Panc1 (cell line): Measurements from ENCODE around the gene AGBL3. TPM values are rescaled to one million over a fixed set of nuclear protein-coding genes. Genes with fewer than 3 reads are reported as not detected.

Source experiments
- ATAC-seq: fragments of 200-7000 bp; cut with Tn5 transposase; 2 replicates; pipeline ENCODE4 v1.9.1; 2020; ENCODE audit warnings: mild to moderate bottlenecking, moderate library complexity
- BruUV-seq: library from RNA; stranded (reverse); fragments of 400-500 nt; replicated peaks from 2 replicates; lab custom pipeline; 2021; lab: Mats Ljungman, UMichigan
- CTCF ChIA-PET: fragments of 300-600 bp; sonication (Branson Sonifier 250); formaldehyde crosslinking; loops from one replicate; lab custom pipeline; 2022; ENCODE audit warnings: antibody characterized with exemption; lab: Charles Lee
- POLR2A ChIA-PET: fragments of 300-600 bp; sonication (Branson Sonifier 250); formaldehyde crosslinking; loops from one replicate; lab custom pipeline; 2022; ENCODE audit warnings: antibody characterized with exemption; lab: Charles Lee
- DNase-seq: peaks from one replicate; pipeline ENCODE4 v3.0.0-alpha.2; 2010; ENCODE audit warnings: low read depth, low spot score
- H3K27ac ChIP-seq: 2 replicates; pipeline ENCODE4 v1.5.1; 2011; ENCODE audit warnings: mild to moderate bottlenecking, low read length, inconsistent platforms
- H3K27me3 ChIP-seq: fragments of 200-500 bp; sonication (Bioruptor generic); 2 replicates; pipeline ENCODE4 v1.6.0; 2014; ENCODE audit warnings: low read length, inconsistent platforms; ENCODE audit not compliant: control insufficient read depth, insufficient read depth
- H3K36me3 ChIP-seq: fragments of 200-500 bp; sonication (Bioruptor generic); 2 replicates; pipeline ENCODE4 v1.5.1; 2014; ENCODE audit warnings: inconsistent platforms, mild to moderate bottlenecking, low read length, moderate library complexity; ENCODE audit not compliant: control insufficient read depth, insufficient read depth
- H3K4me1 ChIP-seq: 2 replicates; pipeline ENCODE4 v1.5.1; 2011; ENCODE audit warnings: inconsistent platforms, mild to moderate bottlenecking, low read length, moderate library complexity; ENCODE audit not compliant: control insufficient read depth, insufficient read depth
- H3K4me3 ChIP-seq, 2 experiments: 2 replicates each; pipeline ENCODE4 v1.5.1; 2011 to 2012; ENCODE audit warnings: low read depth in 2 of 2, low read length in 2 of 2, mild to moderate bottlenecking in 2 of 2, inconsistent platforms in 1 of 2, moderate library complexity in 1 of 2
- H3K9me3 ChIP-seq: fragments of 200-500 bp; sonication (Bioruptor generic); 2 replicates; pipeline ENCODE4 v1.5.1; 2014; ENCODE audit warnings: low read depth, mild to moderate bottlenecking, inconsistent platforms, low read length, moderate library complexity; ENCODE audit not compliant: control insufficient read depth, insufficient read depth
- POLR2AphosphoS5 ChIP-seq: IDR thresholded peaks from 2 replicates; pipeline ENCODE4 v1.6.1; 2012; ENCODE audit warnings: mild to moderate bottlenecking, low read depth, low read length, moderate library complexity
- SIN3A ChIP-seq: IDR thresholded peaks from 2 replicates; pipeline ENCODE4 v1.6.1; 2012; ENCODE audit warnings: low read depth, mild to moderate bottlenecking, low read length, moderate library complexity, borderline replicate concordance; ENCODE audit not compliant: insufficient read depth
- TCF7L2 ChIP-seq: IDR thresholded peaks from 2 replicates; pipeline ENCODE4 v1.6.1; 2011; ENCODE audit warnings: mild to moderate bottlenecking, low read depth, low read length, inconsistent platforms
- in situ Hi-C: cut with HindIII; loops from 2 replicates; pipeline ENCODE4 v1.10.0; 2016; ENCODE audit warnings: low sequenced_read_pairs, low pct_unique_long_range_greater_than_20kb
- intact Hi-C: fragments of 100-400 bp; cut with micrococcal nuclease; formaldehyde crosslinking; loops from one replicate; pipeline ENCODE4 v1.10.0; 2022; ENCODE audit not compliant: unreplicated experiment
- total RNA-seq: library from RNA; stranded (reverse); gene quantifications from one replicate; pipeline ENCODE4 v1.2.1, GENCODE V29; 2021; ENCODE audit not compliant: unreplicated experiment
- TF ChIP-seq, protein P1 (sequence below): fragments of 450-650 bp; IDR thresholded peaks from 2 replicates; pipeline ENCODE4 v1.5.1; 2017; ENCODE audit warnings: mild to moderate bottlenecking
- TF ChIP-seq, protein P2 (sequence below), 2 experiments: IDR thresholded peaks; 2 replicates each; pipeline ENCODE4 v1.6.1; 2011 to 2012; ENCODE audit warnings: low read depth in 2 of 2, control low read depth in 1 of 2, low read length in 1 of 2, mild to moderate bottlenecking in 1 of 2, moderate library complexity in 1 of 2; ENCODE audit not compliant: insufficient read depth in 1 of 2

Gene AGBL3
- total RNA-seq, 1 experiment from 2014 or later = 2.5 TPM

DNA sequence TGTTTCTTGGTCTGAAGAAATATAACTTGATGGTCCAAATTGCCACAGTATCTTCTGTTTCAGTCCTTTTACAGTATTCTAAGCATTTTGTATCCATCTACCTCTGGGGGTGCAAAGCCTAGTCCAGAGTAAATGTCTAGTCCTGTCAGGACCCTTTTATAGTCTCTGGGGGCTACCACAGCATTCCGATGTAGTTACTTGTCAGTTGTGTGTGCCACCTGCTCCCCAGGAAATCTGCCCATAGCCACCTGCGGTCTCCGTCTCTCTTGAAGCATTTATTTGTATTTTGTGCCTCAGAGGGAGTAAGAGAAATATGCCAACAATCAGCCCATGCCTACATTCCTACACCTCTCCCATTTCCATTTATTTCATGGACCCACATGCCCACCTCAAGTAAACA lies 12.8 kb downstream of the AGBL3 start:
- ATAC-seq (no peak), DNase-seq (no peak)
- peaks cover 2% of the 10 kb centered on the region for H3K36me3 ChIP-seq
- BruUV-seq = no TSS peak
- ChIA-PET CTCF (no interaction called here), POLR2A (no interaction called here)
- intact Hi-C loops = loop anchor here (10.0 kb wide), 1 partner anchor 146 kb away; the partner anchor contains the start of gene TMEM140
- no peaks in the 10 kb centered on the region for H3K27me3 ChIP-seq
- TF ChIP-seq POLR2AphosphoS5 (no peak), TCF7L2 (no peak)
- TF ChIP-seq, protein P1, sequence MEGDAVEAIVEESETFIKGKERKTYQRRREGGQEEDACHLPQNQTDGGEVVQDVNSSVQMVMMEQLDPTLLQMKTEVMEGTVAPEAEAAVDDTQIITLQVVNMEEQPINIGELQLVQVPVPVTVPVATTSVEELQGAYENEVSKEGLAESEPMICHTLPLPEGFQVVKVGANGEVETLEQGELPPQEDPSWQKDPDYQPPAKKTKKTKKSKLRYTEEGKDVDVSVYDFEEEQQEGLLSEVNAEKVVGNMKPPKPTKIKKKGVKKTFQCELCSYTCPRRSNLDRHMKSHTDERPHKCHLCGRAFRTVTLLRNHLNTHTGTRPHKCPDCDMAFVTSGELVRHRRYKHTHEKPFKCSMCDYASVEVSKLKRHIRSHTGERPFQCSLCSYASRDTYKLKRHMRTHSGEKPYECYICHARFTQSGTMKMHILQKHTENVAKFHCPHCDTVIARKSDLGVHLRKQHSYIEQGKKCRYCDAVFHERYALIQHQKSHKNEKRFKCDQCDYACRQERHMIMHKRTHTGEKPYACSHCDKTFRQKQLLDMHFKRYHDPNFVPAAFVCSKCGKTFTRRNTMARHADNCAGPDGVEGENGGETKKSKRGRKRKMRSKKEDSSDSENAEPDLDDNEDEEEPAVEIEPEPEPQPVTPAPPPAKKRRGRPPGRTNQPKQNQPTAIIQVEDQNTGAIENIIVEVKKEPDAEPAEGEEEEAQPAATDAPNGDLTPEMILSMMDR = no peak
- TF ChIP-seq, protein P2, sequence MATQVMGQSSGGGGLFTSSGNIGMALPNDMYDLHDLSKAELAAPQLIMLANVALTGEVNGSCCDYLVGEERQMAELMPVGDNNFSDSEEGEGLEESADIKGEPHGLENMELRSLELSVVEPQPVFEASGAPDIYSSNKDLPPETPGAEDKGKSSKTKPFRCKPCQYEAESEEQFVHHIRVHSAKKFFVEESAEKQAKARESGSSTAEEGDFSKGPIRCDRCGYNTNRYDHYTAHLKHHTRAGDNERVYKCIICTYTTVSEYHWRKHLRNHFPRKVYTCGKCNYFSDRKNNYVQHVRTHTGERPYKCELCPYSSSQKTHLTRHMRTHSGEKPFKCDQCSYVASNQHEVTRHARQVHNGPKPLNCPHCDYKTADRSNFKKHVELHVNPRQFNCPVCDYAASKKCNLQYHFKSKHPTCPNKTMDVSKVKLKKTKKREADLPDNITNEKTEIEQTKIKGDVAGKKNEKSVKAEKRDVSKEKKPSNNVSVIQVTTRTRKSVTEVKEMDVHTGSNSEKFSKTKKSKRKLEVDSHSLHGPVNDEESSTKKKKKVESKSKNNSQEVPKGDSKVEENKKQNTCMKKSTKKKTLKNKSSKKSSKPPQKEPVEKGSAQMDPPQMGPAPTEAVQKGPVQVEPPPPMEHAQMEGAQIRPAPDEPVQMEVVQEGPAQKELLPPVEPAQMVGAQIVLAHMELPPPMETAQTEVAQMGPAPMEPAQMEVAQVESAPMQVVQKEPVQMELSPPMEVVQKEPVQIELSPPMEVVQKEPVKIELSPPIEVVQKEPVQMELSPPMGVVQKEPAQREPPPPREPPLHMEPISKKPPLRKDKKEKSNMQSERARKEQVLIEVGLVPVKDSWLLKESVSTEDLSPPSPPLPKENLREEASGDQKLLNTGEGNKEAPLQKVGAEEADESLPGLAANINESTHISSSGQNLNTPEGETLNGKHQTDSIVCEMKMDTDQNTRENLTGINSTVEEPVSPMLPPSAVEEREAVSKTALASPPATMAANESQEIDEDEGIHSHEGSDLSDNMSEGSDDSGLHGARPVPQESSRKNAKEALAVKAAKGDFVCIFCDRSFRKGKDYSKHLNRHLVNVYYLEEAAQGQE (IDR thresholded peaks at IDR 0.05; ENCODE audit: insufficient read depth in 1 of 2, low read depth in 2 of 2, low read length in 1 of 2) = no peak
- no peaks in the 10 kb centered on the region for H3K4me1 ChIP-seq
- H3K4me3 ChIP-seq = no peak overlapping the region
- in situ Hi-C loops = no loop called here
- no peak overlapping the region for H3K27ac ChIP-seq
- no peaks in the 10 kb centered on the region; the same call in 1 of the 2 replicates for H3K9me3 ChIP-seq

DNA sequence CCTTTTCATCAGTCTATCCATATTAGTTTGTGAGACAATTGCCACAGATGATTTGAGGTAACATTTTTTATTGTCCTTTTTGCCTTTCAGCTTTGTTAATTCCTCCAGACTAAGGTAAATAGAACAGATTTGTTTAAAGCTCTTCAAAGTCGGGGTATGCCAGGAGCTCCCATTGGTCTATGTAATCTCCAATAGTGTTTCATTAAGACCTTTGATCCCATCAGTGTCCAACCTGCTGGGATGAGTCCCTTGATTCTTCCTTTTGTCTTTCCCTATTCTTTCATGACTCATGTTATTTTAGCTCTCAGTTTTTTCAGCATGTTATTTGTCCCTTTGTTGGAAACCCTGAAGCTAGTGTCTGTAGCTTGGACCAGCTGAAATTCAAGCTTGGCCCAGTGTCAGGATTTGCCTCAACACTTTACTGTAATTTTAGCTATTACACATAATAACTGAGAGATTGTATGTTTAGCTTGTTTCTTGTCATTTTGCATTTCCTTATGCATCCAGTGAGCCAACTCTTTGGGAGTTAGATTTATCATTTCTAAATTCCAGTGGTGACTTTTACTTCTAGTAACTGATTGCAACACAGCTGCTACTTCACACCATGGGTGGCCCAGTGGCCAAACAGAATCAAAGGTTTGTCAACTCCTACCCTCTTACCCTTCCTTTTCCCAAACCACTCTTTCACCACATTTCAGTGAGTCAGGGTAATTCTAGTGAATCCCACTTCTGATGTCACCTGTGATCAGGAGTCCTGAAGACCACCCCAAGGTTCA lies 15.3 kb downstream of the AGBL3 start:
- no peaks in the 10 kb centered on the region; the same call in 1 of the 2 replicates for H3K9me3 ChIP-seq
- no peak overlapping the region for H3K4me3 ChIP-seq
- BruUV-seq = no TSS peak
- no peak for ATAC-seq
- no peaks in the 10 kb centered on the region for H3K4me1 ChIP-seq
- DNase-seq = no peak
- no peaks in the 10 kb centered on the region for H3K27me3 ChIP-seq
- no peak overlapping the region for H3K27ac ChIP-seq
- H3K36me3 ChIP-seq = no peaks in the 10 kb centered on the region
- in situ Hi-C loops (no loop called here), intact Hi-C loops (no loop called here)
- POLR2A ChIA-PET = no interaction called here
- TF ChIP-seq, protein P1 = no peak
- TF ChIP-seq, protein P2 (IDR thresholded peaks at IDR 0.05; ENCODE audit: insufficient read depth in 1 of 2, low read depth in 2 of 2, low read length in 1 of 2) = no peak
- TF ChIP-seq SIN3A (no peak), TCF7L2 (no peak), POLR2AphosphoS5 (no peak)
- CTCF ChIA-PET = no interaction called here
